ENCODE measurements around the gene SLC25A13.

SLC25A13 gene

GRCh38 chr7:96337519-96337918, 15.6 kb upstream of the SLC25A13 start:
- no peak for TF ChIP-seq CTCF (IDR thresholded peaks at IDR 0.05; ENCODE audit: insufficient read depth, low read length, missing control alignments)
- DNase-seq (ENCODE audit: low read depth, low spot score) = no peak
- ChIA-PET CTCF (interaction anchor here (0.8 kb wide), 1 partner anchor 690 kb away, joined by 3 read pairs; no protein-coding TSS in a partner anchor), POLR2A (no interaction called here)
- no peak overlapping the region for H3K4me3 ChIP-seq (ENCODE audit: low read depth, low read length)

GRCh38 chr7:96332325-96332724, 10.4 kb upstream of the SLC25A13 start:
- no peak for TF ChIP-seq CTCF (IDR thresholded peaks at IDR 0.05; ENCODE audit: insufficient read depth, low read length, missing control alignments)
- POLR2A ChIA-PET = no interaction called here
- DNase-seq (ENCODE audit: low read depth, low spot score) = no peak
- CTCF ChIA-PET = no interaction called here
- no peak overlapping the region for H3K4me3 ChIP-seq (ENCODE audit: low read depth, low read length)

GRCh38 chr7:96331775-96332174, 9.9 kb upstream of the SLC25A13 start:
- no peak for DNase-seq (ENCODE audit: low read depth, low spot score)
- ChIA-PET POLR2A (no interaction called here), CTCF (no interaction called here)
- TF ChIP-seq CTCF (IDR thresholded peaks at IDR 0.05; ENCODE audit: insufficient read depth, low read length, missing control alignments) = no peak
- H3K4me3 ChIP-seq (ENCODE audit: low read depth, low read length) = no peak overlapping the region

GRCh38 chr7:96331233-96331632, 9.3 kb upstream of the SLC25A13 start:
- POLR2A ChIA-PET = no interaction called here
- no peak overlapping the region for H3K4me3 ChIP-seq (ENCODE audit: low read depth, low read length)
- CTCF ChIA-PET = no interaction called here
- TF ChIP-seq CTCF (IDR thresholded peaks at IDR 0.05; ENCODE audit: insufficient read depth, low read length, missing control alignments) = no peak
- DNase-seq (ENCODE audit: low read depth, low spot score) = no peak

- DNase-seq (ENCODE audit: low read depth, low spot score) = no peak
- POLR2A ChIA-PET = no interaction called here
- CTCF ChIA-PET = no interaction called here
- TF ChIP-seq CTCF (IDR thresholded peaks at IDR 0.05; ENCODE audit: insufficient read depth, low read length, missing control alignments) = no peak
- H3K4me3 ChIP-seq (ENCODE audit: low read depth, low read length) = no peak overlapping the region
Measured at GRCh38 chr7:96330193-96330592, 8.3 kb upstream of the SLC25A13 start.

- CTCF ChIA-PET = no interaction called here
- DNase-seq (ENCODE audit: low read depth, low spot score) = no peak
- no peak overlapping the region for H3K4me3 ChIP-seq (ENCODE audit: low read depth, low read length)
- POLR2A ChIA-PET = no interaction called here
- no peak for TF ChIP-seq CTCF (IDR thresholded peaks at IDR 0.05; ENCODE audit: insufficient read depth, low read length, missing control alignments)
Measured at GRCh38 chr7:96329241-96329640, 7.3 kb upstream of the SLC25A13 start.
